ENCODE data around the gene PELI1. TPM values are rescaled to one million over a fixed set of nuclear protein-coding genes. Genes with fewer than 3 reads are reported as not detected.

The PELI1 gene
- total RNA-seq, 2 experiments from 2014 or later = 257 to 274 TPM

DNA sequence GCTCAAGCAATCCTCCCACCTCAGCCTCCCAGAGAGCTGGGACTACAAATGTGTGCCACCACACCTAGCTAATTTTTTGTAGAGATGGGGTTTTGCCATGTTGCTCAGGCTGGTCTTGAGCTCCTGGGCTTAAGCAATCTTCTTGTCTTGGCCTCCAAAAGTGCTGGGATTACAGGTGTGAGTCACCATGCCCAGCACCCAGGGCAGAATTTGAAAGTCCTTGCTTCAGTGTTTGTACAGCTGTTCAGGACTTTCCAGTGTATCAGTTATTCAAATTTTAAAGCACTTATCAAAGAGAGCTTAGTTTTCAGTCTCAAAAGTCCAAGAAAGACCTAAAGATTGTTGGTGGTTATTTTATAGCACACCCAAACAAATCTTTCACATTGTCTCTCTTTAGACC is 81.4 kb downstream of the PELI1 start:
- no peak for DNase-seq
- Mint-ChIP-seq H3K4me3 (no peak overlapping the region), H3K9me3 (peaks cover 2% of the 10 kb centered on the region), H3K27me3 (no peaks in the 10 kb centered on the region), H3K4me1 (ENCODE audit: low read depth) (peaks cover 28% of the 10 kb centered on the region), H3K27ac (peak overlapping the region; percentile 90), H3K36me3 (ENCODE audit: low read depth) (no peaks in the 10 kb centered on the region)
- CTCF ChIA-PET = interaction anchor here (0.6 to 2.5 kb wide), 2 partner anchors 13 to 157 kb away, joined by 3 to 8 read pairs; no protein-coding TSS in a partner anchor
- Histone ChIP-seq H3K4me3 (ENCODE audit: low read length) (no peak overlapping the region), H3K27ac (ENCODE audit: low read depth in 1 of 2, low read length in 2 of 2) (no peak overlapping the region), H3K27me3 (ENCODE audit: control insufficient read depth in 1 of 2, insufficient read depth in 2 of 2, low read length in 2 of 2) (no peaks in the 10 kb centered on the region), H3K9me3 (ENCODE audit: control insufficient read depth in 1 of 2, insufficient read depth in 1 of 2, low read length in 2 of 2) (no peaks in the 10 kb centered on the region), H3K4me1 (ENCODE audit: insufficient read depth, low read length) (peaks cover 19% of the 10 kb centered on the region), H3K36me3 (ENCODE audit: insufficient read depth, low read length) (no peaks in the 10 kb centered on the region)
- POLR2A ChIA-PET = interaction anchor here (1.3 to 1.6 kb wide), 2 partner anchors 70 to 165 kb away, joined by 4 read pairs; no protein-coding TSS in a partner anchor
- TF ChIP-seq CTCF (IDR thresholded peaks at IDR 0.05) = no peak
- ATAC-seq (ENCODE audit: poor library complexity) = no peak
- intact Hi-C loops (cut with DNase I, micrococcal nuclease) = no loop called here

GRCh38 chr2:64059270-64059669 is 85.0 kb downstream of the PELI1 start:
- H3K27ac Mint-ChIP-seq = no peak overlapping the region
- no peak for TF ChIP-seq CTCF (IDR thresholded peaks at IDR 0.05)
- H3K36me3 ChIP-seq (ENCODE audit: insufficient read depth, low read length) = no peaks in the 10 kb centered on the region
- H3K9me3 Mint-ChIP-seq = no peaks in the 10 kb centered on the region
- no peak overlapping the region for H3K4me3 Mint-ChIP-seq
- H3K4me1 ChIP-seq (ENCODE audit: insufficient read depth, low read length) = peaks cover 7% of the 10 kb centered on the region
- H3K4me1 Mint-ChIP-seq (ENCODE audit: low read depth) = peaks cover 26% of the 10 kb centered on the region
- POLR2A ChIA-PET = no interaction called here
- H3K27me3 ChIP-seq (ENCODE audit: control insufficient read depth in 1 of 2, insufficient read depth in 2 of 2, low read length in 2 of 2) = no peaks in the 10 kb centered on the region
- no peaks in the 10 kb centered on the region for H3K9me3 ChIP-seq (ENCODE audit: control insufficient read depth in 1 of 2, insufficient read depth in 1 of 2, low read length in 2 of 2)
- H3K36me3 Mint-ChIP-seq (ENCODE audit: low read depth) = no peaks in the 10 kb centered on the region
- DNase-seq = no peak
- CTCF ChIA-PET = interaction anchor here (0.7 kb wide), 1 partner anchor 59 kb away, joined by 3 read pairs; no protein-coding TSS in a partner anchor
- intact Hi-C loops (cut with DNase I, micrococcal nuclease) = no loop called here
- no peak for ATAC-seq (ENCODE audit: poor library complexity)
- H3K4me3 ChIP-seq (ENCODE audit: low read length) = no peak overlapping the region
- H3K27ac ChIP-seq (ENCODE audit: low read depth in 1 of 2, low read length in 2 of 2) = no peak overlapping the region
- H3K27me3 Mint-ChIP-seq = no peaks in the 10 kb centered on the region

DNA sequence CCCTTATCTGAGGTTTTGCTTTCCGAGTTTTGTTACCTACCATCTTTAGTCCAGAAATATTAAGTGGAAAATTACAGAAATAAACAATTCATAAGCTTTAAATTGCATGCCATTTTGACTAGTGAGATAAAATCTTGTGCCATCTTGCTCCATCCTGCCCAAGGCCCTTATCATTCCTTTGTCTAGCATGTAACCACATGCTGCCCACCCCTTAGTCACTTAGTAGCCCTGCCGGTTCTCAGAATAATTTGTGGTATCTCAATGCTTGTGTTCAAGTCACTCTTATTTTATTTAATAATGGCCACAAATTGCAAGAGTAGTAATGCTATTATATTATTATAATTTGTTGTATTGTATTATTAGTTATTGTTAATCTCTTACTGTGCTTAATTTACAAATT is 88.2 kb downstream of the PELI1 start:
- intact Hi-C loops (cut with DNase I, micrococcal nuclease) = no loop called here
- Mint-ChIP-seq H3K27me3 (no peaks in the 10 kb centered on the region), H3K4me1 (ENCODE audit: low read depth) (peaks cover 40% of the 10 kb centered on the region), H3K9me3 (no peaks in the 10 kb centered on the region), H3K27ac (no peak overlapping the region), H3K4me3 (no peak overlapping the region), H3K36me3 (ENCODE audit: low read depth) (no peaks in the 10 kb centered on the region)
- CTCF ChIA-PET = interaction anchor here (1.6 kb wide), 1 partner anchor 272 kb away, joined by 5 read pairs; no protein-coding TSS in a partner anchor
- H3K27me3 ChIP-seq (ENCODE audit: control insufficient read depth in 1 of 2, insufficient read depth in 2 of 2, low read length in 2 of 2) = no peaks in the 10 kb centered on the region
- no peak for TF ChIP-seq CTCF (IDR thresholded peaks at IDR 0.05)
- no peak overlapping the region for H3K4me3 ChIP-seq (ENCODE audit: low read length)
- H3K36me3 ChIP-seq (ENCODE audit: insufficient read depth, low read length) = no peaks in the 10 kb centered on the region
- ATAC-seq (ENCODE audit: poor library complexity) = no peak
- H3K27ac ChIP-seq (ENCODE audit: low read depth in 1 of 2, low read length in 2 of 2) = no peak overlapping the region
- peaks cover 9% of the 10 kb centered on the region for H3K4me1 ChIP-seq (ENCODE audit: insufficient read depth, low read length)
- POLR2A ChIA-PET = no interaction called here
- no peaks in the 10 kb centered on the region for H3K9me3 ChIP-seq (ENCODE audit: control insufficient read depth in 1 of 2, insufficient read depth in 1 of 2, low read length in 2 of 2)
- DNase-seq = no peak
